Muscle of arm (tissue), 14 donors: ENCODE results near the gene OLFML1. TPM values are rescaled to one million over a fixed set of nuclear protein-coding genes. Genes with fewer than 3 reads are reported as not detected.

Experiments used
- DNase-seq: peaks from one replicate; pipeline ENCODE4 v3.0.0-alpha.2; 2013
- long read RNA-seq, 11 donors: transcript quantifications; one replicate each; lab custom pipeline, GENCODE V29; 2026
- polyA plus RNA-seq, 12 donors: library from polyadenylated mRNA; unstranded; fragments of 120-200 nt; gene quantifications; one replicate each; pipeline ENCODE4 v1.2.1, GENCODE V29; 2013; ENCODE audit not compliant: insufficient read length in 12 of 12

The OLFML1 gene
- 10 to 100 TPM in 11 of 12 donors, not detected in 1; 40.4 to 66.6 (median 50.5) TPM for polyA plus RNA-seq
- long read RNA-seq, donor 1, partial matches to known transcripts: 0 of 5 reads
- long read RNA-seq, donor 1, other reads (novel, unspliced or antisense): 0 of 5 reads
- long read RNA-seq, donor 2, transcript OLFML1-201 (3 exons, 2,792 nt): major isoform, 22 of 31 reads
- long read RNA-seq, donor 2, transcript OLFML1-204 (4 exons, 1,620 nt): minor isoform, 7 of 31 reads
- long read RNA-seq, donor 2, partial matches to known transcripts: 0 of 31 reads
- long read RNA-seq, donor 2, other reads (novel, unspliced or antisense): 0 of 31 reads
- long read RNA-seq, donor 3, transcript OLFML1-201 (3 exons, 2,792 nt): major isoform, 6 of 7 reads
- long read RNA-seq, donor 3, partial matches to known transcripts: 0 of 7 reads
- long read RNA-seq, donor 3, other reads (novel, unspliced or antisense): 0 of 7 reads
- long read RNA-seq, donor 4, transcript OLFML1-201 (3 exons, 2,792 nt): major isoform, 7 of 11 reads
- long read RNA-seq, donor 4, partial matches to known transcripts: 0 of 11 reads
- long read RNA-seq, donor 4, other reads (novel, unspliced or antisense): 0 of 11 reads
- long read RNA-seq, donor 5: 0 reads
- long read RNA-seq, donor 6, transcript OLFML1-201 (3 exons, 2,792 nt): major isoform, 6 of 11 reads
- long read RNA-seq, donor 6, partial matches to known transcripts: 0 of 11 reads
- long read RNA-seq, donor 6, other reads (novel, unspliced or antisense): 0 of 11 reads
- long read RNA-seq, donor 7, transcript OLFML1-201 (3 exons, 2,792 nt): major isoform, 8 of 10 reads
- long read RNA-seq, donor 7, partial matches to known transcripts: 0 of 10 reads
- long read RNA-seq, donor 7, other reads (novel, unspliced or antisense): 0 of 10 reads
- long read RNA-seq, donor 8, transcript OLFML1-201 (3 exons, 2,792 nt): major isoform, 13 of 30 reads
- long read RNA-seq, donor 8, partial matches to known transcripts: 13 of 30 reads
- long read RNA-seq, donor 8, other reads (novel, unspliced or antisense): 0 of 30 reads
- long read RNA-seq, donor 9, transcript OLFML1-201 (3 exons, 2,792 nt): major isoform, 9 of 22 reads
- long read RNA-seq, donor 9, partial matches to known transcripts: 6 of 22 reads
- long read RNA-seq, donor 9, other reads (novel, unspliced or antisense): 0 of 22 reads
- long read RNA-seq, donor 10, transcript OLFML1-201 (3 exons, 2,792 nt): major isoform, 9 of 30 reads
- long read RNA-seq, donor 10, partial matches to known transcripts: 16 of 30 reads
- long read RNA-seq, donor 10, other reads (novel, unspliced or antisense): 0 of 30 reads
- long read RNA-seq, donor 11, transcript OLFML1-201 (3 exons, 2,792 nt): major isoform, 12 of 21 reads
- long read RNA-seq, donor 11, transcript OLFML1-204 (4 exons, 1,620 nt): minor isoform, 6 of 21 reads
- long read RNA-seq, donor 11, partial matches to known transcripts: 0 of 21 reads
- long read RNA-seq, donor 11, other reads (novel, unspliced or antisense): 0 of 21 reads

DNA sequence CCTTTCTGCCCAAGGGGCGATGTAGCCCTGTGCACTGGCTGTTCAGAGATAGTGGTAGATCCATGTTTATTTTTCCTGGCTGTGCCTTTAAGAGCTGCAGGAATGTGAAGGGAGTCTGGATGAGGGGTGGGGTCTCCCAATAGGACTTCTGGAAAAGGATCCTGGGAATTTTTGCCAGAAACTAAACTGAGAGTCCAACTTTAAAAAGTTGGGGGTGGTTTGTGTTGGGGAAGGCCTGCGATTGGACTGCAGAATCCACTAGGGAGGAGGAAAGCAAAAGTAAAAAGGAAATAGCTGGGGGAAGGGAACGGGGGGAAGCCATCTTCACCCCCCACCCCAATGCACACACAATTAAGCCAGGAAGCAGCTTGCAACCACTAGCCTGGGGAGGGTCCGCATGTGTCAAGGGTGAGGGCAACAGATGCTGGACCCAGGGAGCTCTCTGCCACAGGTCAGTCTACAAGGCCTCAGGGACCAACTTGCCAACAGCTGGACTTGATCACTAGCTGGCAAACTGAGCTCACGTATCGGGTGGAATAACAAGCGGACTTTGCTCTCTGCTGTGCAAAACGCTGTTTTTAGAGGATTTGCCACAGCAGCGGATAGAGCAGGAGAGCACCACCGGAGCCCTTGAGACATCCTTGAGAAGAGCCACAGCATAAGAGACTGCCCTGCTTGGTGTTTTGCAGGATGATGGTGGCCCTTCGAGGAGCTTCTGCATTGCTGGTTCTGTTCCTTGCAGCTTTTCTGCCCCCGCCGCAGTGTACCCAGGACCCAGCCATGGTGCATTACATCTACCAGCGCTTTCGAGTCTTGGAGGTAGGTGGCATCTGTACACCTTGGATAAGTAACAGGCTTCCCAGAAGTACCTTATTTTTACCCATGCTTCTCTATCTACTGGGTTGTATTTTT, at the start of gene OLFML1:
Gene OLFML1 (plus strand): TSS at position 321 of the 912 bp plus-strand sequence. CDS start 370 bp downstream, at position 691.
- peak; percentile 90 for DNase-seq

DNA sequence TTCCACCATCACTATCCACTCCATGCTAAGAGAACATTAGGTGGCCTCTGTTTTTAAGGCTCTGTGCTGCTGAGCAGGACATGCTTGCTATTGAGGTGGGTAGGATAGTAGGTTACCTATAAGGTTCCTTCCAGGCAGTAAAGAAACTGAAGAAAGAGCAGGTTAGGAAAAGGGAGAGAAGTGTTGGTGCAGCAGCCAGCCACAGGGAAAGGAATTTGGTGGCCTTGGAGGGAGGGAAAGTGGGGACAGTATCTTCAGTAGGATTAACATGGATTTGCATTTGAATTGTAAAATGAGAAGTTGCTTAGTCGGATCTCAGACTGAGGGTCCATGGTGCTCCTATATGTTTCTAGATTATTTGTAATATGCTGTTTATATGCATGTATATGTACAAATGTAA, 49.2 kb upstream of the OLFML1 start:
- DNase-seq: no peak

DNA sequence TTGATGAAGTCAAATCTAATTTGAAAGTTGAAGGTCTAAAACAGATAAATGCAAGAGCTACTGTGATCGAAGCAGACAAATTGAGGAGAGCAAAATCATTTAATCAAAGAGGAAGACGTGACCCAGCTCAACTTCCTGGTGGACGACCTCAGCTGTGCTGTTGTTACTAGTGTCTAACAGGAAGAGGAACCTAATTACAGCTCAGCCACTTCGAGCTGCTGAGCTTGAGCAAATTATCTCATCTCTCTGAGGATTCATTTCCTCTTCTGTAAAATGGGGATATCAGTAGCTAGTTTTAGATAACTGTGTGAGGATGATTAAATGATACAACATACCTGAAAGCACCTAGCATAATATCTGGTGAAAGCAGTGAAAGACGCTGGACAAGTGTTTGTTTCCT, 48.6 kb upstream of the OLFML1 start:
- DNase-seq: no peak

DNA sequence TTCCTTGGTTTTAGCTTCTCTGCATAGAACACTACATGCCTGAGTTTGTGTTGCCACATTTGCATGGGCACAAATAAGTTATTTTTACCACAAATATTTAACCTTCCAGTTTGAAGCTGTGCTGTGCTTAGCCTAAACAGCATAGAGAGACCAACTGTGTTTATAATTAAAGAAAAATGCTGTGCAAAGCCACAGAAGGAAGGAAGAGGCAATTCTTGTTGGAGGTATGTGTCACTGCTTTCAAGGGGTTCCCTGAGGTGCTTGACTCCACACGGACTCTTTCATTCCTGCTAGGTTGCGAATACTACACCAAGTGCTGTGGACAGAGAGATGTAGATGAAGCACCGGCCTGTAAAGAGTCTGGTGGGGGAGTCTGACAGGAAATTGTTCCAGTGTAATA, 47.6 kb upstream of the OLFML1 start:
- no peak for DNase-seq

DNA sequence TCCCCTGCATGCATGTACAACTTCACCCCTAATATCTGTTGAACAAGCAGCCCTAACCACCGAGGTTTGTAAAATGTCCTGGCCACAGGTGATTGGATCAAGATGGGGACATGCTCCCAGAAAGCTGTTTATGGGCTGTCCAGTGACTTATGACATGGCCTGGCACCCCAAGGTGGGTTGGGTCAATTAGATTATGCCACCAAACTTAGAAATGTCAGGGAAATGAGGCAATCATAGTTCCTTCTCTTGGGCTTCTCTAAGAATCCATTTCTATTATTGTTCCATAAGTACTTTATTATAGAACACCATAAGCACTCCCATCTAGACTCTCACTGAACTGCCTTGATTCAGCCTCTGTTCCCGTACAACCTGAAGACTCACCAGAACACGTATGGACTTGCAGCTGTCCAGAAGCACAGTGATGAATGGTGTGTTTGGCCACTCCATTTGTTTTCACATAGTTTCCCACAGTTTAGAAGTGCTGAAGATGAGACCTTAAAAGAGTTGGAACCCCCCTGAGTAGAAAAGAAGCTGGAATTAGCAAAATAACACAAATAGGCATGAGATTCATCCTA, 45.5 kb upstream of the OLFML1 start:
- DNase-seq: no peak

DNA sequence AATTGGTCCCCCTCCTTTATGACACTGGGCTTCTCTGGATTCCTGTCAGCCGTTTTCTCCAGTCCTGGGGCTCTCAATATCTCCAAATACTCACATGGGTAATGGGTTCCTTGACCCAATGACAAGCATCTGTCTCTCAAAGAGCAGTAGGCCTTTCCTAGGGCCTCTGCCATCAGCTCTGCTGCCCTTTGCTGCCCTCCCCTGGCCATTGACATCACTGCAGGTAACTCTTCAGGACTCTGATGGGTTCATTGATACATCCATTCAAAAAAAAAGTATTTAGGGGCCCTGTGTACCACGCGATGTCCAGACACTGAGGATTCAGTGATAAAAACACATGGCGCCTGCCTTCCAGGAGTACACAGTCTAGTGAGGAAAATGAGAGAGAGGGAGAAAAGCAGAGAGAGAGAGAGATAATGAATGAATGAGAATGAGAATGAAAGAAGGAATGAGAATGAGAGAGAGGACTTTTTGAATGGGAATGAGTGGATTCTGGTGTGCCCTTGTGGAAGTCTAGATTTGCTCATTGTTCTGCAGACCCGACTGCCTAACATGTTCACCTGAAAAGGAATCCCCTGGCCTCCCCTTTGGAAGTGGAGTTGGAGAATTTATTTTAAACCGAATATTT, 42.6 kb upstream of the OLFML1 start:
- DNase-seq: peak; percentile 69

DNA sequence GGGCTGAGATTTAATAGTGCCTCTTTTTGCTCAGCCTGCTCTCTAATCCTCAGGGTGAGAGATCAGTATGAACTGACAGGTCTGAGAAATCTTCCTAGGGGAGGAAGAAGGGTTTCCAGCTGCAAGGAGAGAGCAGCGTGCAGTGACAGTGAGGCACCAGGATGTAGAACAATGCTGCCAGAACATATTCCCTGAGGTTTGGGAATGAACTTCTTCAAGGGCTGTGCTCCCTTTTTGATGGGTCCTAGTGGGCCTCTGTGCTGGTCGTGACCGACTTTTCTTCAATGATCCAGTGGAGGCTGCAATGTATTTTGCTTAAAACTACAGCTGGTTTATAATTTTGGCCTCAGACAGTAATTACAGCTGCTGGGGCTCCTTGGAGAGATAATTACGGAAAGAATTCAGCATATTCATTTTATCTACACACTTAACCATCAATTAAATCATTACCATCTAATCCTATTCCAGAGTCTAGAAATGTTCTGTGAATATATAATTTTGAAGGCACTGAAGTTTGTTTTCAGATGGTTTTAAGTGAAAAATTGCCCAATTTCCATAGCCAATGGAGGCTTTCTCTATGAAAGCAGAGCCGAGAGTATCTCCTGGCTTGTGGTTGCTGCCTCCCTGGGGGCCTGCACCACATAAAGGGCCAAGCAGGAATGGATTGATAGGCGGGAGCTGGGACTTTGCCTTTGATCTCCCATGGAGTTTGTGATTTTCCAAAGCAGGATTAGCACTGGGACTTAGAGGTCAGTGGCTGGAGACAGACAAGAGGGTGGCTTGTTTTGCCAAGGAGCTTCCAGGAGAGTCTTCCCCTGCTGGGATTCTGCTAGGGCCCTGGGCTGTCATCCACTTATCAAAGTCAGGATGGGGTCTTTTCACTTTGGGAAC, 41.0 kb upstream of the OLFML1 start:
- no peak for DNase-seq

DNA sequence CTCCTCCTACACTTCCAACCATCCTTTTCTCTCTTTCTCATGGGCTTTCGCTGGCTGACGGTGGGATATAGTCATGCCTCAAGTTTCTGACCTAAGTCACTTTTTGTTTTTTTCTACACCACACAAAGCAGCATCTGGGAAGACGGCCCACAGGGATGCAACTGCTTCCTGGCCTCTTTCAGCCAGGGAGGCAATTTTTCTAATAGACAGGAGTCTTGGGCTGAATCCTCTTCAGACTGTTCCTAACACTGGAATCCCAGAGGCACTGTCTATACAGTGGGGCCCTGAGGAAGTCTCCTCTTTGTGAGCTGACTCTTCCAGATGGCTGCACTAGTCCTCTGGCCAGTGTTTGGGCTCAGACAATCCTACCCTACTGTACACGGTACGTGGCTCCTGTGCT, 39.7 kb upstream of the OLFML1 start:
- no peak for DNase-seq

DNA sequence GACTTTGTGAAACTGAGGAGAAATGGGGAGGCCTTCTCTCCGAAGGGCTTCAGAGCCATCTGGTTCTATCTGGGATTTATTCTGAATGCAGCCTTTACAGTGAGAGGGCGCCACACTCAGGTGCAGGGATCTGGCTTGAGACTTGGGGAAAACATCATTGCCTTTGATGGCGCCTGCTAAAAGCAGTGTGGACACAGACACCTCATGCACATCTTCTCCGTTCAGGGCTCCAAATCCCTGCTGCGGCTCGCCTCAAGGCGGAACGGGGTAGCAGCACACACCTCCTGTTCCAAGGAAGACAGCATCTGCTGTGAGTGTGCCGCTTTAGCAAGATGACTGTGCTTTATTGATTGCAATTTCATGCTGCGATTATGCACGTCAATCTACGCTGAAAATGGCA, 37.1 kb upstream of the OLFML1 start:
- DNase-seq: no peak

DNA sequence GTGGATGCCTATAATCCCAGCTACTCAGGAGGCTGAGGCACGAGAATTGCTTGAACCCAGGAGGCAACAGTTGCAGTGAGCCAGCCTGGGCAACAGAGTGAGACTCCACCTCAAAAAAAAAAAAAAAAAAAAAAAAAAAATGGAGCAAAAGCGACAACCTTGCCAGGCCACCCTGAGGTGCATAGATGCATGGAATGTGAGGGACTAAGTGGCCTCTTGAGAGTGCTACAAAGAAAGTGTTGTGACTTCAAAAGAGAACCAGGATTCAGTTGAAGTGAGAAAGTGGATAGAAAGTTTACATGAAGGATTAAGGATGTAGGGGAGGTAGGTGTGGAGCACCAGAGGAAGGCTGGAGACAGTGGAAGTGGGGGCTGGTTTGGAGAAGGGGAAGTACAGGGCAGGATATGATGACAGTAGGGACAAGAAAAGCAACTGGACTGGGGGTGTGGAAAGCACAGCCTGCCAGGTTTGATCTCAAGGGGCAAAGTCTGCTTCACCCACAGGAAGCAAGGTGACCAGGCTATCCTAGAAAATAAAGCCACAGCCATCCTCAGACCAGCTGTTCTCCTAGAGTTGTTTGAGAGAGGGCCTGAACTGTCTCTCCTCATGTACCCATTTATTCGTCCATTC, 36.0 kb upstream of the OLFML1 start:
- no peak for DNase-seq

DNA sequence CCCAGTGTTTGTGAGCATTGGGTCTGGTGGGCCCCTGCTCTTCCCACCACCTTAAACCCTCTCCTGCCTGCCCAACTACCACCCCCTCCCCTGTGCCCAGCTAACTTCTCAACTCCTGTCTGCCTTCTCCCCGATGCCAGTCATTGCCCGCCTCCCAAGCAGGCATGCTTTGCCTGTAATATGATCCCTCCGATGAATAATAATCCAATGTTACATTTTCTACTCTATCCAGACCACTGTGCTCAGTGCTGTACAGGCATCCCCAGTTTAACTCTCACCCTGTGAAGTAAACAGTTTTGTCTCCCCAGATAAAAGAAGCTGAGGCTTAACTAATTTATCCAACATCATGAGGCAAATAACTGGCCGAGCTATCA, 35.5 kb upstream of the OLFML1 start:
- no peak for DNase-seq

DNA sequence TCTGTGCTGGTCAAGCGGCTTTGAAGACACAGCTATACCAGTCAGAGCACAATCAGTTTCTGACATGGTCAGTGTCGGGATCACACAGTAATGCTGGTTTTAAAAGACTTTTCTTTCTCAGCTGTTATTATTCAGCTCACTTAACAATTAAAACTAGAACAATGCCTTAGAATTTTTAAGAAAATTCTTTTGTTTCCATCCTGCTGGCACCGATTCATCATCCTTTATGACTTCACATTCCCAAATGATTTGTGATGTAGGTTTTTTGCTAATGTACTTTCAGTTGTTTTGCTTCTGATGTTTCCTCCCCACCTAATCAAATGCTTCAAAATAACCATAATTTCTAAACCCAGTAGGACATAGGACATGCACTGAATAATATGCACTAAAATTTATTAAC, 34.5 kb upstream of the OLFML1 start:
- DNase-seq: no peak

DNA sequence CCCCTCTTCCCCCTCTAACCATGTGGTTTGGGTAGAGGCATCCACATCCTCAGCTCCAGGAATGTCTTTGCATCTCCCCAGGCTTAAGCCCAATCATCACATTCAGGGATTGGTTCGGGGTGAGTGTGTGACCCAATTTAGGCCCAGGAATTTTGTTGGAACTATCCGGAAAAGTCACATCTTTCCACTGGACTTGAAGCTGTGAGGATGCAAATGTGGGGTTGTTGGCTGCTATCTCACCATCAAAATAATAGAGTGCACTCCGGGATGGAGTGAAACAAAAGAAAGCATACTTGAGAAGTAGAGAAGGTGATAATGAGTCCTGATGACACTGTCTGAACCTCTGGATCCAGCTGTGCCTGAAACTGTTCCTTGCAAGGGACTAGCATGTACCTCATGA, 33.8 kb upstream of the OLFML1 start:
- DNase-seq: no peak

DNA sequence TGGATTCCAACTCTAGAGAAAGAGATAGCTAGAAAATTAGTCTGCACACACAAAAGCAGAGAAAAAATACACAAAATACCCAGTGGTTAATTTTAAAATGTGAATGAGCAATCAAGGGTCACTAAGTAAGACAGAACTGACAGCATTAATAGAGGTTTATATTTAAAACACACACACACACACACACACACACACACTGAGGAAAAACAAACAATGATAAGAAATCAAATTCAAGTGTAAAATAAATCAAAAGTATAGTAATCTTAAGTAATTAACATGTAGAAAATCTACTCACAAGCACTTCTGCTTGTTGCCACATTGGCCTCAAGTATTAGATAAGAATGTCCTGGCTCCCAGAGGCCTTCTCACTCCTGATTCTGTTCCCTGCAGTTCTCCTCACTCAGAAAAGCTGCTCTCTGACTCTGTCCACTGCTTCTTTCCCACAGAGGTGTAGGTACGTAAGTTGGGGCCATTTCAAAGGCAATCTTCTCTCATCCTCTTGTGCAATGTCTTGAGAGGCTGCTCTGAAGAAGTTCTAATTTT, 33.3 kb upstream of the OLFML1 start:
- no peak for DNase-seq

DNA sequence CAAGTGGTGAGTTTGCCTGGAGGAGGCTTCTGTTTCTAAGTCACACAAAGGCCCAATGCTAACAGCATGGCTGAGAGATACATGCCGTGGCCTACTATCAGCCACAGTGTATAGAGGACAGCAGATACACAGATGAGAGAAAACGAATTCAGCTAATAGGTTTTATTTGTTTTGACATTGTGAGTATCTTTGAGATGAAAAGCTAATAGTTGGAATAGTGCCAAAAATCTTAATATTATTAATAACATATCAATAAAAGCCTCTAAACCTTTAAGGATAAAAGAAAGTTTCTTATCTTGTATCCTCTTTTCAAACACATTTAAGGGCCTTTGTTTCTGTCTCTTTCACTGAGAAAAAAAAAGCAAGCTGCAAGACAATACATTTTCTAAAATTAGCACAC, 30.5 kb upstream of the OLFML1 start:
- DNase-seq: no peak

DNA sequence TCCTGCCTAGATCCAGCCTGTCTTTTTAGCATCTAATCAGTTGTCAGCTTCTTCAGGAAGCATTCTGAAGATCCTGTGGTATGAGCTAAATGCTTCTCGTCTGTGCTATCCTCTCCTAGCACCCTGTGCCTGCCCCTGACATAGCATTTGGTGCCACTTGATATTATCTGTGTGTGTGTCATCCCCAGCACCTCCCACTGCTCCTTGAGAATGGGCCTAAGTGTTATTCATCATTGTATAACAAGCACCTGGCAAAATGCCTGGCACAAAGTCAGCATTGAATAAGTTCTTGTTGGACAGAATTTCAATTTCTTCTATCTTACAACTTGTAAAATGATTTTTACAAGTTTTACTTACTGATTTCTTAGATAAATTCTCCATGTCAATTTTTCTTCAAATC, 28.1 kb upstream of the OLFML1 start:
- no peak for DNase-seq

DNA sequence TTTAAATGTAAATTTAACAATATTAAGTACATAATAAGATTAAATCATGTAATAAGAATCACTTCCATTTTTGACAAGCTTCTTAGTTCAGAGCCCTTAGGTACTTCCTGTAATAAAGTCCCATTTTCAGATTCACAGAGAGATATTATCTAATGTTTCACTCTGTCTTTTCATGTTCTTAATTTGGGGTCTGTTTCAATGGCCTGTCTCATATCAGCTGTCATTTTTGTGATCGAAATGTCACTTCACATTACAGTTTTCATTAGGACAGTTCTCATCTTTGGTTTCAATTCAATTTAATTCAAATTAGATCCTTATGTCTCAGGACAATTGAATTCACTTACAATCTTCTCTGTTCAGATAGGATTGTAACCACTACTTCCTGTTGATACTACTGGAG, 22.6 kb upstream of the OLFML1 start:
- DNase-seq: no peak

DNA sequence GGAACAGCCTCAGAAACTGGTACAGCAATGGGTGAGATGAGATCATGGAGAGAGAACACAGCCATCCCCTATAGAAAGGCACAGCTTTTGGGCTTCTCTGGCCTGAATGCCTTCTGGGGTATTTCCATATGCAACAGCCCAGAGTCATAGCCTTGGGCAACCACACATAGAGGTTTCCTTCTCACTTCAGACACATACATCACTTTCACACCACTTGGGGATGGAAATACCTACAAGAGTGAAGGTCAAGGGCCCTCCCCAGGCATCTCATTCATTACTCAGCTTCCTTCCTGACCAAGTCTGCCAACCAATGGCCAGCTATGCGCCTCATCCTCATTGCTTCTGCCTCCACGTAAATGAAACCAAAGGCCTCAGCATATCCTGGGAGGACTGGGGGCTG, 17.7 kb upstream of the OLFML1 start:
- DNase-seq: no peak
